Mesenchymal stem cell (in vitro differentiated cells and primary cell): ENCODE results near the gene MPPE1.
"Not testable (repeated sequence)": the region's sequence is repeated elsewhere in the genome, so short reads cannot be mapped to it uniquely, and the experiment has no call there.

Experiments used
- DNase-seq: peaks from one replicate; pipeline ENCODE4 v3.0.0-alpha.2; 2013
- H2AFZ ChIP-seq: one replicate; pipeline ENCODE4 v1.6.1; 2013; ENCODE audit warnings: low read depth, mild to moderate bottlenecking, control low read depth, inconsistent platforms, low read length, moderate library complexity
- H2AK5ac ChIP-seq: 2 replicates; pipeline ENCODE4 v1.6.1; 2013; ENCODE audit warnings: low read length, moderate library complexity, mild to moderate bottlenecking, inconsistent platforms; ENCODE audit not compliant: severe bottlenecking
- H2BK120ac ChIP-seq: one replicate; pipeline ENCODE4 v1.6.1; 2013; ENCODE audit warnings: low read depth, mild to moderate bottlenecking, inconsistent platforms, low read length, moderate library complexity
- H2BK12ac ChIP-seq, 2 experiments: one replicate each; pipeline ENCODE4 v1.6.1; 2013; ENCODE audit warnings: inconsistent platforms in 2 of 2, low read length in 2 of 2, mild to moderate bottlenecking in 2 of 2, moderate library complexity in 2 of 2, control low read depth in 1 of 2
- H2BK15ac ChIP-seq: one replicate; pipeline ENCODE4 v1.6.1; 2013; ENCODE audit warnings: mild to moderate bottlenecking, low read depth, inconsistent platforms; ENCODE audit not compliant: poor library complexity, severe bottlenecking
- H2BK5ac ChIP-seq: 2 replicates; pipeline ENCODE4 v1.6.1; 2013; ENCODE audit warnings: low read depth, mild to moderate bottlenecking, low read length, control low read depth, inconsistent platforms; ENCODE audit not compliant: poor library complexity, severe bottlenecking
- H3K14ac ChIP-seq, 2 experiments: one replicate each; pipeline ENCODE4 v1.6.1; 2013; ENCODE audit warnings: inconsistent platforms in 2 of 2, low read length in 2 of 2, control low read depth in 1 of 2, mild to moderate bottlenecking in 1 of 2, moderate library complexity in 1 of 2
- H3K18ac ChIP-seq, 2 experiments: one replicate each; pipeline ENCODE4 v1.6.1; 2013; ENCODE audit warnings: inconsistent platforms in 2 of 2, low read length in 2 of 2, control low read depth in 1 of 2, low read depth in 1 of 2, mild to moderate bottlenecking in 1 of 2
- H3K23ac ChIP-seq, 2 experiments: one replicate each; pipeline ENCODE4 v1.6.1; 2013; ENCODE audit warnings: inconsistent platforms in 2 of 2, low read length in 2 of 2, mild to moderate bottlenecking in 2 of 2, moderate library complexity in 2 of 2, control low read depth in 1 of 2
- H3K27ac ChIP-seq: 2 replicates; pipeline ENCODE4 v1.5.1; 2013; ENCODE audit warnings: mild to moderate bottlenecking, moderate library complexity, low read length, control low read depth, inconsistent platforms; ENCODE audit not compliant: poor library complexity, severe bottlenecking
- H3K27me3 ChIP-seq, 2 experiments: 2 replicates each; pipeline versions ENCODE4 v1.6.1 to v1.7.0; 2013; ENCODE audit warnings: low read length in 2 of 2, mild to moderate bottlenecking in 2 of 2, moderate library complexity in 2 of 2, control low read depth in 1 of 2, inconsistent platforms in 1 of 2; ENCODE audit not compliant: control insufficient read depth in 1 of 2, insufficient read depth in 1 of 2
- H3K36me3 ChIP-seq, 2 experiments: 2 replicates each; pipeline versions ENCODE4 v1.6.1 to v1.7.0; 2013; ENCODE audit warnings: low read length in 2 of 2, control low read depth in 1 of 2, inconsistent platforms in 1 of 2, low read depth in 1 of 2, mild to moderate bottlenecking in 1 of 2; ENCODE audit not compliant: insufficient read depth in 2 of 2, control insufficient read depth in 1 of 2
- H3K4ac ChIP-seq, 2 experiments: one replicate each; pipeline ENCODE4 v1.6.1; 2013; ENCODE audit warnings: inconsistent platforms in 2 of 2, low read length in 2 of 2, mild to moderate bottlenecking in 2 of 2, moderate library complexity in 2 of 2, control low read depth in 1 of 2, low read depth in 1 of 2
- H3K4me1 ChIP-seq: 2 replicates; pipeline ENCODE4 v1.6.1; 2013; ENCODE audit warnings: low read depth, low read length, control low read depth; ENCODE audit not compliant: control insufficient read depth, insufficient read depth
- H3K4me2 ChIP-seq: 2 replicates; pipeline ENCODE4 v1.6.1; 2013; ENCODE audit warnings: low read length, mild to moderate bottlenecking, inconsistent platforms; ENCODE audit not compliant: poor library complexity, severe bottlenecking
- H3K4me3 ChIP-seq, 2 experiments: 2 replicates each; pipeline versions ENCODE4 v1.5.1 to v1.7.0; 2013; ENCODE audit warnings: low read length in 2 of 2, mild to moderate bottlenecking in 2 of 2, control low read depth in 1 of 2, low read depth in 1 of 2; ENCODE audit not compliant: insufficient read depth in 1 of 2
- H3K79me1 ChIP-seq: replicated peaks from 2 replicates; pipeline ENCODE4 v1.6.1; 2013; ENCODE audit warnings: mild to moderate bottlenecking, control low read depth, low read length, inconsistent platforms; ENCODE audit not compliant: poor library complexity, severe bottlenecking
- H3K9ac ChIP-seq: 2 replicates; pipeline ENCODE4 v1.7.0; 2013; ENCODE audit warnings: mild to moderate bottlenecking, low read length, moderate library complexity
- H3K9me3 ChIP-seq: 2 replicates; pipeline ENCODE4 v1.7.0; 2013; ENCODE audit warnings: mild to moderate bottlenecking, low read length; ENCODE audit not compliant: control insufficient read depth
- H4K8ac ChIP-seq: one replicate; pipeline ENCODE4 v1.6.1; 2013; ENCODE audit warnings: inconsistent platforms, mild to moderate bottlenecking, low read length, moderate library complexity
- H4K91ac ChIP-seq: one replicate; pipeline ENCODE4 v1.6.1; 2013; ENCODE audit warnings: mild to moderate bottlenecking, low read length, inconsistent platforms
- WGBS: methylation state at CpG from one replicate; pipeline ENCODE4 v1.1.7; 2013; ENCODE audit warnings: mixed read lengths; 5-methylcytosine and 5-hydroxymethylcytosine counted together

Gene MPPE1

GRCh38 chr18:11945834-11946659 is 37.9 kb upstream of the MPPE1 start:
- 77% methylated on average over 17 of the region's 22 CpGs for WGBS

DNA sequence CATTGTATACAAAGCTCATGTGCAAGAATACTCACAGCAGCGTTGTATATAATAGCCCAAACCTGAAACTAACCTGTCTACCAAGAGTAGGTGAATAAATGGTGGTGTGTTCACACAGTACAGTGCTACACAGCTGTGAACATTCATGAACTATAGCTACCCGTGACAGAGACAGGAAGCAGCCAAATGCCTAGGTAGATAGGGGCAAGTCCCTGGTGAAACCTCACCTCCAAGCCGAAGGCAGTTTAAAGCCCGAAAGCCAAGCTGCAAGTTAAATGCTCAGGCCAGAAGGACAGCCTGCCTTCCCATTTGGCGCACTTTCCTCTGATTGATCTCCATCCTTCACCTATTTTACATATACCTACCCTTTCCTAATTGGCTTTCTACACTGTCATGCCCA is 36.7 kb upstream of the MPPE1 start:
- peak overlapping the region; percentile 71 for H2AK5ac ChIP-seq
- WGBS, result over 99% methylated on average over 5 of the region's 5 CpGs
- H2BK15ac ChIP-seq, result no peak overlapping the region
- H3K4me2 ChIP-seq, result no peak overlapping the region
- H4K8ac ChIP-seq, result no peak overlapping the region
- no peak overlapping the region for H2BK5ac ChIP-seq
- no peak overlapping the region for H3K14ac ChIP-seq
- no peak overlapping the region for H3K27ac ChIP-seq
- no peak for DNase-seq
- peaks cover 15% of the 10 kb centered on the region for H3K4me1 ChIP-seq
- H3K27me3 ChIP-seq, result no peaks in the 10 kb centered on the region
- H3K9me3 ChIP-seq, result no peaks in the 10 kb centered on the region
- peak overlapping the region in 1 of 2 experiments; percentile 2 for H3K18ac ChIP-seq
- H3K36me3 ChIP-seq, result no peaks in the 10 kb centered on the region
- H2AFZ ChIP-seq, result no peak overlapping the region
- no peak overlapping the region for H3K4me3 ChIP-seq
- no peaks in the 10 kb centered on the region for H3K79me1 ChIP-seq
- H2BK12ac ChIP-seq, result no peak overlapping the region
- H3K4ac ChIP-seq, result no peak overlapping the region
- H2BK120ac ChIP-seq, result no peak overlapping the region
- H4K91ac ChIP-seq, result no peak overlapping the region
- no peak overlapping the region for H3K9ac ChIP-seq
- H3K23ac ChIP-seq, result no peak overlapping the region

More at GRCh38 chr18:11945834-11946659, 37.9 kb upstream of the MPPE1 start:
- H3K4me2 ChIP-seq, H2BK5ac ChIP-seq, H3K79me1 ChIP-seq, H4K8ac ChIP-seq, H4K91ac ChIP-seq, H3K27me3 ChIP-seq, H2AFZ ChIP-seq, H3K14ac ChIP-seq, H2BK15ac ChIP-seq, H3K36me3 ChIP-seq, H2AK5ac ChIP-seq, H3K4ac ChIP-seq, H3K9me3 ChIP-seq, H3K23ac ChIP-seq, H2BK120ac ChIP-seq: not testable (repeated sequence)
- DNase-seq, result peak; percentile 70
- Histone ChIP-seq H3K27ac (peak overlapping the region; percentile 70), H3K4me3 (peak overlapping the region in 1 of 2 experiments; percentile 72), H2BK12ac (peak overlapping the region; percentile 62 to 88), H3K18ac (peak overlapping the region in 1 of 2 experiments; percentile 48), H3K9ac (peak overlapping the region; percentile 94), H3K4me1 (peaks cover 15% of the 10 kb centered on the region)

- Histone ChIP-seq H3K27me3 (no peaks in the 10 kb centered on the region), H3K14ac (no peak overlapping the region), H2BK5ac (no peak overlapping the region), H4K8ac (no peak overlapping the region), H3K9ac (no peak overlapping the region), H2BK15ac (no peak overlapping the region), H3K4me1 (peaks cover 14% of the 10 kb centered on the region), H2BK12ac (no peak overlapping the region), H3K27ac (no peak overlapping the region), H2AFZ (no peak overlapping the region), H2BK120ac (no peak overlapping the region), H3K36me3 (no peaks in the 10 kb centered on the region), H3K18ac (no peak overlapping the region), H3K4me3 (no peak overlapping the region), H4K91ac (no peak overlapping the region), H2AK5ac (no peak overlapping the region), H3K4me2 (no peak overlapping the region), H3K23ac (no peak overlapping the region), H3K9me3 (no peaks in the 10 kb centered on the region), H3K79me1 (no peaks in the 10 kb centered on the region), H3K4ac (no peak overlapping the region)
- 88% methylated on average over 3 of the region's 4 CpGs for WGBS
- DNase-seq, result no peak
These were observed 36.1 kb upstream of the MPPE1 start for GRCh38 chr18:11944252-11944651.

- Histone ChIP-seq H2AK5ac (peak overlapping the region; percentile 40), H2AFZ (no peak overlapping the region), H3K4ac (no peak overlapping the region), H3K27me3 (no peaks in the 10 kb centered on the region), H2BK120ac (no peak overlapping the region), H3K4me1 (peaks cover 12% of the 10 kb centered on the region), H3K9ac (no peak overlapping the region), H3K36me3 (no peaks in the 10 kb centered on the region), H3K27ac (no peak overlapping the region), H3K4me3 (no peak overlapping the region), H3K14ac (peak overlapping the region in 1 of 2 experiments; percentile 28), H2BK15ac (no peak overlapping the region), H4K8ac (no peak overlapping the region), H3K9me3 (no peaks in the 10 kb centered on the region), H3K18ac (no peak overlapping the region), H3K79me1 (no peaks in the 10 kb centered on the region), H4K91ac (no peak overlapping the region), H2BK12ac (peak overlapping the region in 1 of 2 experiments; percentile 18), H3K4me2 (no peak overlapping the region), H3K23ac (peak overlapping the region in 1 of 2 experiments; percentile 40), H2BK5ac (no peak overlapping the region)
- 98% methylated on average over 6 of the region's 6 CpGs for WGBS
- DNase-seq, result no peak
These were observed 35.4 kb upstream of the MPPE1 start for GRCh38 chr18:11943551-11943950.
